K562 (cell line): Measurements from ENCODE around the gene PDGFA.

Source experiments
- CHD2 ChIP-seq: IDR thresholded peaks from 2 replicates; pipeline ENCODE4 v1.6.1; 2011; ENCODE audit warnings: low read depth, low read length
- KDM2B ChIP-seq: fragments of 250-450 bp; sonication (Bioruptor Pico); IDR thresholded peaks from 2 replicates; pipeline ENCODE4 v1.8.0; 2021; ENCODE audit warnings: mild to moderate bottlenecking, moderate library complexity
- MXI1 ChIP-seq: IDR thresholded peaks from 2 replicates; pipeline ENCODE4 v1.6.1; 2011; ENCODE audit warnings: low read depth, mild to moderate bottlenecking, improper control_type of control experiment, low read length
- POLR2AphosphoS5 ChIP-seq: IDR thresholded peaks from 2 replicates; pipeline ENCODE4 v1.6.1; 2011; ENCODE audit warnings: mild to moderate bottlenecking, low read depth, low read length, moderate library complexity; ENCODE audit not compliant: control insufficient read depth, insufficient read depth
- SP2 ChIP-seq: IDR thresholded peaks from 2 replicates; pipeline ENCODE4 v1.6.1; 2011; ENCODE audit warnings: mild to moderate bottlenecking, low read depth, low read length, moderate library complexity; ENCODE audit not compliant: poor library complexity, severe bottlenecking; ENCODE audit errors: extremely low read depth
- SRSF1 ChIP-seq: fragments of 200-400 bp; formaldehyde crosslinking; IDR thresholded peaks from 2 replicates; pipeline ENCODE4 v1.6.1; 2017; ENCODE audit warnings: mild to moderate bottlenecking, low read depth, low read length, moderate library complexity
- TEAD1 ChIP-seq, 2 experiments: fragments of 450-650 bp in 1 of 2; sonication (generic) in 1 of 2; formaldehyde crosslinking; IDR thresholded peaks; 2 replicates each; pipeline versions ENCODE4 v1.4.0 to v1.8.0; 2020 to 2022; ENCODE audit warnings: mild to moderate bottlenecking in 2 of 2, missing genetic modification reagents in 1 of 2
- TEAD4 ChIP-seq, 2 experiments: sonication (generic) in 1 of 2; formaldehyde crosslinking in 1 of 2; IDR thresholded peaks; 2 replicates each; pipeline versions ENCODE4 v1.6.1 to v1.8.0; 2012 to 2022; ENCODE audit warnings: borderline replicate concordance in 1 of 2, inconsistent platforms in 1 of 2, low read length in 1 of 2, mild to moderate bottlenecking in 1 of 2, missing genetic modification reagents in 1 of 2
- ZNF408 ChIP-seq: fragments of 250-450 bp; sonication (Bioruptor Pico); IDR thresholded peaks from 2 replicates; pipeline ENCODE4 v1.4.0; 2020; ENCODE audit warnings: low read depth, mild to moderate bottlenecking, moderate library complexity
- TF ChIP-seq, protein P1 (sequence below), 3 experiments: IDR thresholded peaks in 2 of 3; conservative IDR thresholded peaks in 1 of 3; 2 replicates each; pipeline ENCODE4 v1.5.1; 2011 to 2012; ENCODE audit warnings: low read length in 3 of 3, mild to moderate bottlenecking in 3 of 3, control low read depth in 2 of 3, improper control_type of control experiment in 1 of 3, inconsistent platforms in 1 of 3, low read depth in 1 of 3, mixed read lengths in 1 of 3, moderate library complexity in 1 of 3; ENCODE audit not compliant: insufficient read depth in 2 of 3
- TF ChIP-seq, protein P2 (sequence below): sonication (generic); formaldehyde crosslinking; IDR thresholded peaks from 2 replicates; pipeline ENCODE4 v1.8.0; 2023; ENCODE audit warnings: mild to moderate bottlenecking, missing genetic modification reagents
- TF ChIP-seq, protein P3 (sequence below): fragments of 250-450 bp; sonication (Bioruptor Pico); IDR thresholded peaks from 2 replicates; pipeline ENCODE4 v1.4.0; 2020

DNA sequence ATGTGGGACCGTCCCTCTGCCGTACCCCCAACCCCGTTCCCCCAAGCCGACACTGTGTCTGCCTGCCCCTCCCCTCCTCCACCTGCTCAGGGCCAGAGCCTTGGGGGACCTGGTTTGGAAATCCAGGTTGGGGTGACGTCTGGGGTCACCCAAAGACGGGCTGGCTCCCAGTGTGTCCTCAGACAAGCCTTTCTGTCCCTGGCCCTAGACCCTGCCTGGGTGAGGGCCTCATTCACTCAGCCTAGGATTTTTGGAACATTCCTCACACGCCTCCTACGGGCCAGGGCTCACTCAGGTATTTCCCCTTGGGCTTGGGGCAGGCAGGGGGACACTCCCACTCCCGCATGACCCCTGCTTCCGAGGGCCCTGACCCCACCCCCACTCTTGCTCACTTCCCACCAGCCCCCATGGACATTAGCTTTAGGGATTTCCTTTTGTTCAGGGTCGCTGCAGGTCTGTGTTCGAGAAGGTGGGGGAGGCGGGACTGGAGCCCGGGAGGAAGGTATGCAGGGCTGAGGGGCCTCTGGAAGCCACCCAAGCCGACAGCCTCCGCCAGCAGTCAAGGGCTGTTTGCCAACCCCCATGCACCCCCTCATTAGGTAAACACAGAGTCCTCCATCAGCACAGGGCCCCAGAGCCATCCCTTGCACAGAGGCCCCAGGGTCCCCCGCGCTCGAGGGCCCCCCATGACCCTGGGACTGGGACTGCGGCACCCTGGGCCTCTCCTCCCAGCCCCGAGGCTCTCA is 35.1 kb downstream of the PDGFA start:
- no peak for TF ChIP-seq MXI1
- no peak for TF ChIP-seq SRSF1
- TF ChIP-seq, protein P1, sequence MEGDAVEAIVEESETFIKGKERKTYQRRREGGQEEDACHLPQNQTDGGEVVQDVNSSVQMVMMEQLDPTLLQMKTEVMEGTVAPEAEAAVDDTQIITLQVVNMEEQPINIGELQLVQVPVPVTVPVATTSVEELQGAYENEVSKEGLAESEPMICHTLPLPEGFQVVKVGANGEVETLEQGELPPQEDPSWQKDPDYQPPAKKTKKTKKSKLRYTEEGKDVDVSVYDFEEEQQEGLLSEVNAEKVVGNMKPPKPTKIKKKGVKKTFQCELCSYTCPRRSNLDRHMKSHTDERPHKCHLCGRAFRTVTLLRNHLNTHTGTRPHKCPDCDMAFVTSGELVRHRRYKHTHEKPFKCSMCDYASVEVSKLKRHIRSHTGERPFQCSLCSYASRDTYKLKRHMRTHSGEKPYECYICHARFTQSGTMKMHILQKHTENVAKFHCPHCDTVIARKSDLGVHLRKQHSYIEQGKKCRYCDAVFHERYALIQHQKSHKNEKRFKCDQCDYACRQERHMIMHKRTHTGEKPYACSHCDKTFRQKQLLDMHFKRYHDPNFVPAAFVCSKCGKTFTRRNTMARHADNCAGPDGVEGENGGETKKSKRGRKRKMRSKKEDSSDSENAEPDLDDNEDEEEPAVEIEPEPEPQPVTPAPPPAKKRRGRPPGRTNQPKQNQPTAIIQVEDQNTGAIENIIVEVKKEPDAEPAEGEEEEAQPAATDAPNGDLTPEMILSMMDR (IDR thresholded peaks at IDR 0.05 in 2 of 3, conservative IDR thresholded peaks at IDR 0.05 in 1 of 3; ENCODE audit: insufficient read depth in 2 of 3, low read depth in 1 of 3, low read length in 3 of 3) = no peak
- TF ChIP-seq KDM2B (CRISPR knock-in tag) = no peak
- TF ChIP-seq ZNF408 (CRISPR knock-in tag) = no peak
- TF ChIP-seq, protein P2, sequence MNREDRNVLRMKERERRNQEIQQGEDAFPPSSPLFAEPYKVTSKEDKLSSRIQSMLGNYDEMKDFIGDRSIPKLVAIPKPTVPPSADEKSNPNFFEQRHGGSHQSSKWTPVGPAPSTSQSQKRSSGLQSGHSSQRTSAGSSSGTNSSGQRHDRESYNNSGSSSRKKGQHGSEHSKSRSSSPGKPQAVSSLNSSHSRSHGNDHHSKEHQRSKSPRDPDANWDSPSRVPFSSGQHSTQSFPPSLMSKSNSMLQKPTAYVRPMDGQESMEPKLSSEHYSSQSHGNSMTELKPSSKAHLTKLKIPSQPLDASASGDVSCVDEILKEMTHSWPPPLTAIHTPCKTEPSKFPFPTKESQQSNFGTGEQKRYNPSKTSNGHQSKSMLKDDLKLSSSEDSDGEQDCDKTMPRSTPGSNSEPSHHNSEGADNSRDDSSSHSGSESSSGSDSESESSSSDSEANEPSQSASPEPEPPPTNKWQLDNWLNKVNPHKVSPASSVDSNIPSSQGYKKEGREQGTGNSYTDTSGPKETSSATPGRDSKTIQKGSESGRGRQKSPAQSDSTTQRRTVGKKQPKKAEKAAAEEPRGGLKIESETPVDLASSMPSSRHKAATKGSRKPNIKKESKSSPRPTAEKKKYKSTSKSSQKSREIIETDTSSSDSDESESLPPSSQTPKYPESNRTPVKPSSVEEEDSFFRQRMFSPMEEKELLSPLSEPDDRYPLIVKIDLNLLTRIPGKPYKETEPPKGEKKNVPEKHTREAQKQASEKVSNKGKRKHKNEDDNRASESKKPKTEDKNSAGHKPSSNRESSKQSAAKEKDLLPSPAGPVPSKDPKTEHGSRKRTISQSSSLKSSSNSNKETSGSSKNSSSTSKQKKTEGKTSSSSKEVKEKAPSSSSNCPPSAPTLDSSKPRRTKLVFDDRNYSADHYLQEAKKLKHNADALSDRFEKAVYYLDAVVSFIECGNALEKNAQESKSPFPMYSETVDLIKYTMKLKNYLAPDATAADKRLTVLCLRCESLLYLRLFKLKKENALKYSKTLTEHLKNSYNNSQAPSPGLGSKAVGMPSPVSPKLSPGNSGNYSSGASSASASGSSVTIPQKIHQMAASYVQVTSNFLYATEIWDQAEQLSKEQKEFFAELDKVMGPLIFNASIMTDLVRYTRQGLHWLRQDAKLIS (CRISPR knock-in tag) = no peak
- TF ChIP-seq TEAD4 (IDR thresholded peaks at IDR 0.05; ENCODE audit: low read length) = no peak
- no peak for TF ChIP-seq TEAD4 (CRISPR knock-in tag; IDR thresholded peaks at IDR 0.05; ENCODE audit: borderline replicate concordance)
- no peak for TF ChIP-seq POLR2AphosphoS5
- no peak for TF ChIP-seq TEAD1 (CRISPR knock-in tag; IDR thresholded peaks at IDR 0.05)
- no peak for TF ChIP-seq CHD2
- no peak for TF ChIP-seq SP2
- TF ChIP-seq, protein P3, sequence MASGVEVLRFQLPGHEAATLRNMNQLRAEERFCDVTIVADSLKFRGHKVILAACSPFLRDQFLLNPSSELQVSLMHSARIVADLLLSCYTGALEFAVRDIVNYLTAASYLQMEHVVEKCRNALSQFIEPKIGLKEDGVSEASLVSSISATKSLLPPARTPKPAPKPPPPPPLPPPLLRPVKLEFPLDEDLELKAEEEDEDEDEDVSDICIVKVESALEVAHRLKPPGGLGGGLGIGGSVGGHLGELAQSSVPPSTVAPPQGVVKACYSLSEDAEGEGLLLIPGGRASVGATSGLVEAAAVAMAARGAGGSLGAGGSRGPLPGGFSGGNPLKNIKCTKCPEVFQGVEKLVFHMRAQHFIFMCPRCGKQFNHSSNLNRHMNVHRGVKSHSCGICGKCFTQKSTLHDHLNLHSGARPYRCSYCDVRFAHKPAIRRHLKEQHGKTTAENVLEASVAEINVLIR (CRISPR knock-in tag) = no peak
